ENCODE results near the gene PCDHA2.

DNA sequence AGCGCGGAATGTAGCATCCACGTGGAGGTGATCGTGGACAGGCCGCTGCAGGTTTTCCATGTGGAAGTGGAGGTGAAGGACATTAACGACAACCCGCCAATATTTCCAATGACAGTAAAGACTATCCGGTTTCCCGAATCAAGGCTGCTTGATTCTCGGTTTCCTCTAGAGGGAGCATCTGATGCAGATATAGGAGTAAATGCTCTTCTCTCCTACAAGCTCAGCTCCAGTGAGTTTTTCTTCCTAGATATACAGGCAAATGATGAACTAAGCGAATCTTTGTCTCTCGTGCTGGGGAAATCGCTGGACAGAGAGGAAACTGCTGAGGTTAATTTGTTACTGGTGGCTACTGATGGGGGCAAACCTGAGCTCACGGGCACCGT is 598 bp downstream of the PCDHA2 start:
- no peak for TF ChIP-seq CTCF (IDR thresholded peaks at IDR 0.05; ENCODE audit: insufficient read depth, low read length)
- TF ChIP-seq POLR2AphosphoS5 (IDR thresholded peaks at IDR 0.05; ENCODE audit: low read depth) = no peak

All from HL-60 (cell line).